ENCODE measurements around the gene FBN1.

GRCh38 chr15:48522911-48523310 is 122.6 kb downstream of the FBN1 start:
- TF ChIP-seq POLR2A (IDR thresholded peaks at IDR 0.05; ENCODE audit: low read length) (no peak), GATA1 (IDR thresholded peaks at IDR 0.05; ENCODE audit: low read depth, low read length) (no peak)
